GM21381 (cell line): ENCODE measurements around the gene MAMDC4.

Experiments used
- ATAC-seq: cut with Tn5 transposase; IDR thresholded peaks from one replicate; pipeline ENCODE4 v1.9.1; 2021; ENCODE audit warnings: mild to moderate bottlenecking, moderate library complexity; ENCODE audit not compliant: unreplicated experiment

Gene MAMDC4

DNA sequence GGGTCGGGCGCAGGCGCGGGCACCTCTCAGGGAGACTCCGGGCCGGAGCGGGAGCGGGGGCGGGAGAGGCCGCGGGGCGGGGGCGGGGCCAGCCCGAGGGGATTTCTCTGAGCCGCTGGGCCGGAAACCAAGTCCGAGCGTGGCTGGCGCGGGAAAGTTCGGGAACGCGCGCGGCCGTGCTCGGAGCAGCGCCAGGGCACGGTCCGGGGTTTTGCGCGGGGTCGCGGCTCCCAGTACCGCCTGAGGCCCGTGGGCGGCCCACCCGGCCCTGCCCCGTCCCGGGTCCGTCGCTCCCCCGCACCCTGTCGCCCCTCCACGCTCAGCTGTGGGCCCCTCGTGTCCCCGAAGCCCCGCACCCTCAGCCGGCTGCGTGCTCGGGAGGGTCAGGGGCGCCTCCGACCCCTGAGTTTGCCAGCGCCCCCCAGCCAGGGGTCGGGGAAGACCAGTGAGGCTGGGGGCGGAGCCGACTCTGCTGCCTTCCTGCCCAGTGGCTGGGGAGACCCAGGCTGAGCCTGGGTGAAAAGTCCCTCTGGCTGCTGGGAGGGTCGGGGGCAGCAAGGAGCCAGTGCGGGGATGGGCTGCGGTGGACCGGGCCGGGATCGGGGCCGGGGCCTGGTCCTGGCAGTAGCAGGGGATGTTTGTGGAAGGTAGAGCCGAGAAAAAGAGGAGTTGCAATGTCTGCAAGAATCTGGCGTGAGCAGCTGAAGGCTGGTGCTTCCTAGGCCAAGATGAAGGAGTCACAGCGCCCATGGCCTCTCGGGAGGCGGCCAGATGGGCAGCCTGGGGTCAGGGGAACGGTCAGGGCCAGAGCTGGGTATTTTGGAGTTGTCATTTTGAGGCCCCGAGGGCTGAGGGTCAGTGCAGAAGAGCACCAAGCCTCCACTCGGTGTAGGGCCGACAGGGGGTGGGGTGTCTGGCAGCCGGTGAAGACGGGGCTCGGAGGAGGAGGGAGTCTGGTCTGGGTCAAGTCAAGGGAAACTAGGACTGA is 34.8 kb downstream of the MAMDC4 start:
- ATAC-seq = peak; percentile 19

DNA sequence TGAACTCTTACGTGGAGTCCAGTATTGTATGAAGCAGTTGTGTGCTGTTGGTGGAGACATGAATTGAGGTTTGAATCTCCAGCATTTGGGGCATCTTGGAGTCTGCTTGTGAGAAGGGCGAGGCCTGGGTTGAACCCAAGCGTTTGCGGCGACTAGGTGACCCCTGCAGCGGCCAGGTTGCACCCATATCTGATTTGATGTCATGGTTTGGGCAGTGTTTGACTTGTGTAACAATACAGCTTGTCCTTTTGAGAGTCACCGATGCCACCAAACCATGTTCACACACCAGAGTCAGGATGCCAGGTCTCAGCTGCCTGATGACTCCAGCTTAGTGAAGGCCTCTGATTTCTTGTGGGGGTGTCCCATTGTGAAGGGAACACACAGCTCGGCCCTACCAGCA is 36.3 kb downstream of the MAMDC4 start:
- ATAC-seq = no peak

DNA sequence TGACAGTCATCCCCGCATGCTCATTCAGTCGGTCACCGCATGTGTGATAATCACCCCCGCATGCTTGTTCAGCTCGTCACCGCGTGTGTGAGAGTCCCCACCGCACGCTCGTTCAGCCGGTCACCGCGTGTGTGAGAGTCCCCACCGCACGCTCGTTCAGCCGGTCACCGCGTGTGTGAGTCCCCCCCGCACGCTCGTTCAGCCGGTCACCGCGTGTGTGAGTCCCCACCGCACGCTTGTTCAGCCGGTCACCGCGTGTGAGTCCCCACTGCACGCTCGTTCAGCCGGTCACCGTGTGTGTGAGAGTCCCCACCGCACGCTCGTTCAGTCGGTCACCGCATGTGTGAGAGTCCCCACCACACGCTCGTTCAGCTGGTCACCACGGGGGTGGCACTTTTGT is 37.7 kb downstream of the MAMDC4 start:
- ATAC-seq = no peak

DNA sequence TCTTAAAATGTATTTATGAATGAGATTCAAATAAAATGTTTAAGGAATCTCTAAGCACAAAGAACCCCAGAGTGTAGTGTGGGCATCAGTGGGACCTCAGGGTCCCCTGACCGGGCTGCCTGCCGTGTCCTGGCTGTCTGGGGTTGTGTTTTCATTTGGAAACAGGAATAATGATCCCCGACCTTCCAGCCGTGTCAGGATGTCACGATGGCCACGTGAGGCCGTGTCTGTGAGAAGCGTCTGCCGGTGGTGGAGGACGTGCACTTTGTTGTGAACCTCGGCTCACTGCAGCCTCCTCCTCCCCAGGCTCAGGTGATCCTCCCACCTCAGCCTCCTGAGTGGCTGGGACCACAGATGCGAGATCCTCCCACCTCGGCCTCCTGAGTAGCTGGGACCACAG is 38.5 kb downstream of the MAMDC4 start:
- ATAC-seq = no peak

DNA sequence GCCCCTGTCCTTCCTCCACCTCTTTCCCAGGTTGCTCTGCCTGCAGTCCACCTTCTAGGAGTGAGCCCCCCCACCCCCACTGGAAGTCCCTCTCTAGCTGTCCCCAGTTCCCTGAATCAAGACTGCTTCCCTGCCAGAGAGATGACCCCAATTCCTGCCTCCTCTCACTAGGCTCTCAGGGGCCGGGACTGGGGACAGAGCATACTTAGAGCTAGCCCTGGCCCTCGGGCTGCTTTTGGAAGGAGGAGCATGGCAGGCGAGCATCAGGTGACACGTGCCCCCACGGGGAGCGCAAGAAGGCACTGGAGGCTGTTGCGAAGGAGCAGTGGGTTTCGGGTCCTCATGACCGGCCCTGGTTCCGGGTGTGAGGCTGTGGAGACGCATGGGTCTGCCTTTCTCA is 43.9 kb downstream of the MAMDC4 start:
- no peak for ATAC-seq

DNA sequence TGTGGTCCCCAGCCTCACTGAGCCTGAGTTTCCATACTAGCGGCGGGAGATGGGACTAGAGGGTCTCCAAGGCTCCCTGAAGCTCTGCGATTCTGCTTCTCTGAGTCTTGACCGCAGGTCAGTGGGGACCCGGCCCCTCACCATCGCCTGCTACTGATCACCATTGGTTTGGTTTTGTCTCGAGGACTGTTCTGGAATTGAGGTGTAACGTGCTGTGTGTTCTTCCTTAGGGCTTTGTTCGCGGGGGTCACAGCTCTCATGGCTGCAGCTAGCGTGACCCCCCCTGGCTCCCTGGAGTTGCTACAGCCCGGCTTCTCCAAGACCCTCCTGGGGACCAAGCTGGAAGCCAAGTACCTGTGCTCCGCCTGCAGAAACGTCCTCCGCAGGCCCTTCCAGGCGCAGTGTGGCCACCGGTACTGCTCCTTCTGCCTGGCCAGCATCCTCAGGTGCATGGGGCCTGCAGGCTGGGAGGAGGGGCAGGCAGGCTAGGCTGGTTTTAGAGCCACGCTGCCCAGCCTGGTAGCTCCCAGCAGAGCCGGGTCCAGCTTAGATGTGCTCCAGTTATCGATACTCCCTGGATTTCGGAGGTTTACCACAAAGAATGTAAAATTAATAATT is 46.4 kb downstream of the MAMDC4 start:
- ATAC-seq = no peak

DNA sequence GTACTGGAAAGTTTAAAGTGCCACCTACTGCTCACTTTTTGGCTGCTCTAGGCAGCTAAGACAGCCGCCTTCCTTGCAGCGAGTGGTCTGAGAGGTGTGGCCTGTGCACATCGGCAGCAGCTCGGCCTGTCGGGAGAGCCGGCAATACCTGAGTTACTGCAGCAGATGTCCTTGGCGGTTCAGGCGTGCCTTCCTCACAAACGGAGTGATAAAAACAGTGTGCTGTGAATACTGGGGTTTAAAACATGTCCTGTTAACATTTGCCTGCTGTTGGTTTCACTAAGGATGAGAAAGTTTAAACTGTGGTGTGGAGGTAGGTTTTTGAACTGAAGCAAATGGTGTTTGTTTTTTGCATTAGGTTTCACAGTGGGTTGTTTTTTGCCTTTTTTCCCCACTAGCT is 47.0 kb downstream of the MAMDC4 start:
- ATAC-seq = no peak

DNA sequence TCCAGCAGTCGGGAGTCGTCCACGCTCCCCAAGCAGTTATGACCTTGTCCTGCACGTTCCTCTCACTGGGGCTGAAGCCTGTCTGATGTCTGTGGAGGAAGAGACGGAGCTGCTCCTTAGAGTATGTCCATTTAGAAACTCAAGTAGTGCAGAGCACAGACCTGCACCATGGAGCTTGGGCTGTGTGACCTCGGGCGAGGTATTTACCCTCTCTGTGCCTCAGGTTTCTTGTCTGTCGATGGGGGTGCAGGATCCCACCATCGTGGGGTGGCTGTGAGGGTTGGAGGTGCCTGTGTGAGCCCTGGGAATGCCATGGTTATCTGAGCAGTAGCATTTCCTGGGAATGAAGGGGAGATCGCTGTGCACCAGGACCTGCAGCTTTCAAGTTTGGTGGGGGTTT is 48.4 kb downstream of the MAMDC4 start:
- no peak for ATAC-seq

DNA sequence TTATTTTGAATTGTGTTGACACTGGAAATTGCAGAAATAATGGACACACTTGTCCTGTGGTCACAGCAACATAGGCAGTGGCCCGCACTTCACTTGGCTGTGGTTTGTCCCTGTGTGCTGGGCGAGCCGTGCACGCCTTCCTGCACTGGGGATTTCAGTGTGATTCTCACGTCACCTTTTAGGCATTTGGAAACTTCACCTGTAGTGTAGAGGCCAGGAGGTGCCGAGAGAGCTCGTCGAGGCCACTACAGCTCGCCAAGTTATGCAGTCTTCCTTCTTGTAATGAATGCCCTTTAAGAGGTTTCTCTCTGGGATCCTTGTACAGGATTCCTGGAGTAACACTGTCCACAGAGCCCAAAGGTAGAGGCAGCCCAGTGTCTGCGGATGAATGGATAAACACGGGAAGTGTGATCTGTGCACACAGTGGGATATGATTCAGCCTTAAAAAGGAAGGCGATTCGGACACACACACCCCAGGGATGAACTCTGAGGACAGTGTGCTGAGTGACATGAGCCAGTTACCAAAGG is 48.9 kb downstream of the MAMDC4 start:
- no peak for ATAC-seq

DNA sequence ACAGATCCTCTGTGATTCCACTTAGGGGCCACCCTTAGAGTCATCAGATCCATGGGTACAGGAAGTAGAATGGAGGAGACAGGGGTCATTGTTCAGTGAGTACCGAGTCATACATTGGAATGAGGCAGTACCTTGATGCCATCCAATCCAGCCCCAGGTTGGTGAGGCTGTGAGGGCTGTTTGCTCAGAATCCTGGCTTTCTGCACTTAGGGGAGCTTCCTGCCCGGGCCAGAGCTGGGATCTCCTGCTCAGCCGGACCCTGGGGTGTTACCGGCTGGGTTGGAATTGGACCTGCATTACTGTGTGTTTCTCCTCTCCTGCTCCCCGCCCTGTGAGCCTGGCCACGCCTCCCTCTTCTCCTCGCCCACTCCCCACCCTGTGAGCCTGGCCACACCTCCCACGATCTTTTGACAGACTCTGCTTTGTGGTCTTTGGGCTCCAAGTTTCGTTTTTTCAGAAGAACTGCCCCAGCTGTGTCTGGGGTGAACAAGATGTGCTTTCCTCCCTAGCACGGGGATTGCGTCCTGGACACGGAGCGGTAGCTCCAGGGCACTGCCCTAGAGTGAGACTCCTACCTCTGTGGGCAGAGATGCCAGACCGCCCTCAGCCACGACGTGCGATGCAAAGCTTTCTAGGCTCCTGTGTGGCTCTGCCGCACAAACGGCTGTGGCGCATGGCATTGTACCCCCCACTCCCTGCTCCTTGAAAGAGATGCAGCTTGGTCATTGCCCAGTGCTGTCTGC is 49.5 kb downstream of the MAMDC4 start:
- ATAC-seq = peak; percentile 50

DNA sequence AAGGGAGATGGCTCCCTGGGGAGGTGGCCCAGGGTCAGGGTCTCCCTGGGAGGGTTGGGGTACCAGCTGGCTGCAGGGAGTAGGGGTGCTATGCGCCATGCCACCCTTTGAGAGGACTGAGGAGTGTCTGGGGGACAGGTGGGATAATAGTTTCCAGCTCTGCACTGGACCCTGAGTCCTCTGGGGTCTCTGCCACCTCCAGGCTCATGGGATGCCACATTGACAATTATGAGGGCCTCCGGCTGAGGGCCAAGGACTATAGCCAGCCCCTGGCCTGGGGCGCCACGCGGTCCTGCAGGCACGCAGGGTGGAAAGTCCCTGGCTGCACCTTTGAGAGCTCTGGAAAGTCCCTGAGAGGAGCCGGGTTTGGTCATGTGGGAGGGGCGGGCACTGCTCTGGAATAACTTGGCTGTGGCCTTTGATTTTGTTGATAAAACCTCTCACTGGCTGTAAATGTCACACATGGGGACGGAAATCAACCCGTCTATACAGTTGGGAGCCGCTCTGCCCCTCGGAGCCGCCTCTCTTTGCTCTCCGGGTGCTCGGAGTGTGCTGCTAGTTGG is 50.2 kb downstream of the MAMDC4 start:
- ATAC-seq = peak; percentile 47

DNA sequence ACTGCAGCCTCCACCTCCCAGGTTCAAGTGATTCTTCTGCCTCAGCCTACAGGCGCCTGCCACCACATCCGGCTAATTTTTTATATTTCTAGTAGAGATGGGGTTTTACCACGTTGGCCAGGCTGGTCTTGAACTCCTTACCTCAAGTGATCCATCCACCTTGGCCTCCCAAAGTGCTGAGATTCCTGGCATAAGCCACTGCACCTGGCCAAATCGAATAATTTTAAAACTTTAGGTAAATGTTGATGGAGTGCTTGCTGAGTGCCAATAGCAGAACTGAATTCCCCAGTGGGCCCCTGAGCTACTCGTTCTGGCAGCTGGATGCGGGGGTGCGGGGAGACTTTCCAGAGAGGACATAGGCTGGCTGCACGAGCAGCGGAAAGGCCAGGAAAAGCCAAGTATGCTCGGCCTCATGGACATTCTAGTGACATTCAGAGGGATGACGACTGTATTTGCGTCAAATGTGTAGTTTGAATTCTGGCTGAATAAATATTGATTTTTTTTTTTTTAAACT is 51.0 kb downstream of the MAMDC4 start:
- no peak for ATAC-seq

DNA sequence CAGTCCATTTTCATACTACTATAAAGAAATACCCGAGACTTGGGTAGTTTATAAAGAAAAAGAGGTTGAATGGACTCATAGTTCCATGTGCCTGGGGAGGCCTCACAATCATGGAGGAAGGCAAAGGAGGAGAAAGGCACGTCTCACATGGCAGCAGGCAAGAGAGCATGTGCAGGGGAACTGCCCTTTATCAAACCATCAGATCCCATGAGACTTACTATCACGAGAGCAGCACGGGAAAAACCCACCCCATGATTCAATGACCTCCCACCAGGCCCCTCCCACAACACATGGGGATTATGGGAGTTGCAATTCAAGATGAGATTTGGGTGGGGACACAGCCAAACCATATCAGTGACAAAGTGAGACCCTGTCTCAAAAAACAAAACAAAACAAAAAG is 54.1 kb downstream of the MAMDC4 start:
- ATAC-seq = no peak

DNA sequence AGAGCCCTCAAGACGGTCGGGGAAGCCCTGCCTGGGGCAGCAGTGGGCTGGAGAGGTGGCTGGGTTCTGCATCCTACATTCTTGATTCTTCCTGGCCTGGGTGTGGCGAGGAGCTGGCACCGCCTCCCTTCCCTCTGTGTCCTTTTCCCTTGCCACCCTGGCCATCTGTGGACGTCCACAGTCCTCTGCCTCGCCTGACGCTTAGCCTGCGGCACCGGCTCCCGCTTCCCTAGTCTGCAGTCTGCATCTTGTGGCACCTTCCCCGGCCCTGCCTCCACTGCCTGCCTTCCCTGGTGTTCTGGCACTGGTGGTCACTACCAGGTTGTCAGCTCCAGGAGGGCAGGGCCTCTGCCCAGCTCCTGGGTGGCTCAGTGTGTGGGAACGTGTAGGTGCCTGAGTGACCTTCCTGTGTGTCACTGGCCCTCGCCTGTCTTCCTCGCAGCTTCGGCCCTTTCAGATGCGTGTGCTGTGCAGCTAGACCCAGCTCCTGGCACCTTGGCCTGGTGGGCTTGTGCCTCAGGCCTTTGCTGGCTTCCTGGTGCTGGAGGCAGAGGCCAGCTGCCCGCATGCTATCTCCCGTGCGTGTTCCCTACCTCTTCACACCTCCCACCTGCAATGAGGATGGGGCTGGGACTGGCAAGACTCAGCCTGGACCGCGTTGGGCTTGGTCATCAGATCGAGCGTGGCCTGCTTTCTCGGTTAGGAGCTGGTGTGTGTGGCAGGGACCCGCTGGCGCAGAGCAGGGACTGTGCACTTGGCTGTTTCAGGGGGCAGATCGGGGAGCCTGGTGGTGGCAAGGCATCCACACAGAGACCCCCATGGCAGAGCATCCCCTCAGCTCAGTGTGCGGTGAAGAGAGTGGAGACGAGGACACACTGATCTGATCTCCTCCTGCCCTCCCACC is 55.1 kb downstream of the MAMDC4 start:
- ATAC-seq = no peak
